ENCODE measurements around the gene VAC14.
"Not testable (repeated sequence)": the region's sequence is repeated elsewhere in the genome, so short reads cannot be mapped to it uniquely, and the experiment has no call there.

Gene VAC14

DNA sequence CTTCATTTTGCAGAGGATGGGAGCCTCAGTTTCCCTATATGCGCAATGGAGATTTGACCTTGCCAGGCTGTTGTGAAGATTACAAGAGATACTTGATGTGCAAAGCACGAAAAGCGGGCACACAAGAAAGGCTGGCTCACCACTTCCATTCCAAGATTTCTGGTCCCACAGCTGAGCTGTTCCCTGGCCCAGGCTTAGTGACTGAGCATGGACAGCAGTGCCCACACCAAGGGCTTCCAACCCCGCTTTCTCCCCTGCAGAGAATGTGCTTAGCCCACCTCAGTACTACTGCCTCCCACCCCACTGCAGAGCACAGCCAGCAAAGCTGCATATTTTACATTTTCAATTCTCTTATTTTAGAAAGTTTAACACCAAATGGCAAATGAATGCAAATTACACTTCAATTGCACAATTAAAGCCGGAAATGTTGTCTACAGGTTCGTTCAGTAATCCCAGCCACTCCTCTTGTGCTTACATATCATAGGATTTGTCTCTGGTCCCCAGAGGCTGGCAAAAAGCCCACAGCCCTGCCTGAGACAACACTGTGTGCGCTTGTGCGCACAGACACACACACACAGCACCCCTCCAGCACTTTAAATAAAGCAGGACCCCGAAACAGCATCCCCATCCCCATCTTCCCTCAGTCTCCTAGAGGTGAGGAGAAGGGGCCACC lies 51.8 kb downstream of the VAC14 start:
- Mint-ChIP-seq H3K36me3 (ENCODE audit: low read depth) (peaks cover 2% of the 10 kb centered on the region), H3K9me3 (no peaks in the 10 kb centered on the region), H3K27ac (peak overlapping the region; percentile 27), H3K27me3 (ENCODE audit: low read depth) (no peaks in the 10 kb centered on the region), H3K4me3 (no peak overlapping the region), H3K4me1 (ENCODE audit: low read depth) (peaks cover 20% of the 10 kb centered on the region)
- no peak for DNase-seq (ENCODE audit: low spot score)

DNA sequence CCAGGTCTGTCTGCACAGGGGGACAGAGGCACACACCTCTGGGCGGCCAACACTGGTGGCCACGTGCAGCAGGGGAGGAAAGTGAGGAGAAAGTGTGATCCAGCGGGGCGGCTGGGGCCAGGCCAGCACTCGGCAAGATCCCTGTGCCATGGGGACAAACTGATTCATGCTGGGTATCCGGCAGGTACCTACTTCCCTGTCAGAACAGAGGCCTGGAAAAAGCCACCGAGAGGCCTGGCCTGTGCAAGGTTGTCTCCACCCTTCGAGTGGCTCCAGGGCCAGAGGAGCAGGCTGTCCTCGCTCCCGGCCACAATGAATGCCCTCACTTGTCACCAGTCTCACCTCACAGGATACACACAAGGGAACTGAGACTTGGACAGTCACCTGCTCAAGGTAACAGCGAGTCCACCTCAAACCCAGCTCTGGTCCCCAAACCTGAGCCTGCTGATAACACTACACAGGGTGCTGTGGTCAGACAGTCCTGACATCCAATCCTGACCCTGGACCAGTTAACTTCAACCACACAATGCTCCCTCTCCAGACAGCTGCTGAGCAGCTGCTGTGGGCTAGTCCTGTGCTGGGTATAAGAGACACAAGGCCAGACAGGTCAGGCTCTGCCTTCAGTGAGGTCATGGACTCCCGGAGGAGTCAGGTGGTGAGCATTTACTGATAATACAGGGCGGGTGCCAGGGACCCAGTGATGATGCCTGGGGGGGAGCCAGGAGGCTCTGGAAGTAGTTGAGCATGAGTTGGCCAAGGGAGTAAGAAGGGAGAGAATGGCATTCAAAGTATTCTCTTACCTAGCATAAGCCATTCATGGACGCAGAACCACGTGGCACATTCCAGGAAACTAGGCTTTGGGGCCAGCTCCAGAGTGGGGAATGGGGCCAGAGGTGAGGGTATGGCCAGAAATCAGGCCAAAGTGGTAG lies 53.0 kb downstream of the VAC14 start:
- peaks cover 9% of the 10 kb centered on the region for H3K36me3 Mint-ChIP-seq (ENCODE audit: low read depth)
- peaks cover 20% of the 10 kb centered on the region for H3K4me1 Mint-ChIP-seq (ENCODE audit: low read depth)

DNA sequence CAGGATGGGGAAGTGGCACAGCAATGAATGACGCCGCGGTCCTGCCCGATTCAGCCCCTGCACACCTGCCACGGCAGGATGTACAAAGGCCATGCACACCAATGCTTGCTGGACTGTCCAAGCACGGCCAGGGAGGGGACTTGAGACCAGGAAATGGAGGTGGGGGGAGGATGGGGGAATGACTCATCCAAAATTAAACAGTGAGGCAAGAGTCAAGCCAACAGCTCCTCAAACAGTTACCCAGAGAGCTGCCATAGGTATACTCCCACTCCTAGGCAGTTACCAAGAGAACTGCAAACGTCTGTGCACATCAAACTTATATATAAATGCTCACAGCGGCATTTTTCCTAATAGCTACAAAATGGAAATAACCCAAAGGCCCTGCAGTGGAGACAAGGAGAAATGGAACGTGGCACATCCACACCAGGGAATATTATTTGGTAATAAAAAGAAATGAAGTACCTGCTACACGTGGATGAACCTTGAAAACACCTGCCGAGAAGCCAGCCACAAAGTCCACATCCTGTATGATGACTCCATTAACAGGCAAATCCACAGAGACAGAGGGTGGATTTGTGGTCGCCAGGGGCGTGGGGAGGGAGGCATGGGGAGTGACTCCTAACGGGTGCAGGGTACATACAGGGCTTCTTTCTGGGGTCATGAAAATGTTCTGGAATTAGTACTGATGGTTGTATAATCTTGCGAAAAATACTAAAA lies 54.1 kb downstream of the VAC14 start:
- Mint-ChIP-seq H3K9me3 (no peaks in the 10 kb centered on the region), H3K4me1 (ENCODE audit: low read depth) (peaks cover 20% of the 10 kb centered on the region), H3K4me3 (peak overlapping the region; percentile 34)

More for the DNA sequence above, 53.0 kb downstream of the VAC14 start:
- H3K27ac Mint-ChIP-seq: peak overlapping the region; percentile 72
- no peaks in the 10 kb centered on the region for H3K27me3 Mint-ChIP-seq (ENCODE audit: low read depth)
- H3K9me3 Mint-ChIP-seq: no peaks in the 10 kb centered on the region
- H3K4me3 Mint-ChIP-seq: no peak overlapping the region
- no peak for DNase-seq (ENCODE audit: low spot score)

DNA sequence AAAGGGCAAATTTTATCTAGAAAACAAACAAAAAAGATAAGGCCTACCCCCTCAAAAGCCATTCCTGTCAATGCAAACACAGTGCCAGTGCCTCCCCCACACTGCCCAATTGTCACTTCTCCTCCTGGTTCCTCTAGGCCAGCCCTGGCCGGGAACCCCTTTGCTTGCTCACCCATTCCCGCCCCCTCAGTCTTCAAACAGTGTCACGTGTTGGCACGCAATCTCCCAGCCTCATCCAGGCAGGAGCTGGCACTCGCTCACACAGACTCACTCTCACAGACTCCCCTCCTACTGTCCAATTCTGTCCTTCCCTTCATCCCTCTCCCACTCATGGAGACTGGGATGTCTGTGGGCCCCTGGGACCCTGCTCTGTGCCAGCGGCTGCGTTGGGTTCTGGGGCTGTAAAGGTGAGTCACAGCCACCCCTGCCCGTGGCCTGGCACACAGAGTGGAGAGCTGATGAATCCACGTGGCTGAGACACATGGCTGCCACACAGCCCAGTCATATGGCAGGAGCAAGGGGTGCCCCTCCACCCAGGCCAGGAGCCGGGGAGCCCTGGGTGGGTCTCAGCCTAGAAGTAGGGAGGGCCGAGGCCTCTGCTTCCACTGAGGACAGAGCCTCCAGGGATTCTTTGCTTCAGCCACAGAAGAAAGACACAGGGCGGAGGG lies 54.8 kb downstream of the VAC14 start:
- peaks cover 25% of the 10 kb centered on the region for H3K4me1 Mint-ChIP-seq (ENCODE audit: low read depth)
- no peaks in the 10 kb centered on the region for H3K27me3 Mint-ChIP-seq (ENCODE audit: low read depth)
- H3K9me3 Mint-ChIP-seq: no peaks in the 10 kb centered on the region
- H3K27ac Mint-ChIP-seq: peak overlapping the region; percentile 72
- H3K4me3 Mint-ChIP-seq: peak overlapping the region; percentile 34
- DNase-seq (ENCODE audit: low spot score): no peak
- H3K36me3 Mint-ChIP-seq (ENCODE audit: low read depth): peaks cover 17% of the 10 kb centered on the region

More for the DNA sequence above, 54.1 kb downstream of the VAC14 start:
- Mint-ChIP-seq H3K36me3 (ENCODE audit: low read depth) (peaks cover 13% of the 10 kb centered on the region), H3K27me3 (ENCODE audit: low read depth) (no peaks in the 10 kb centered on the region), H3K27ac (peak overlapping the region; percentile 72)
- DNase-seq (ENCODE audit: low spot score): no peak

DNA sequence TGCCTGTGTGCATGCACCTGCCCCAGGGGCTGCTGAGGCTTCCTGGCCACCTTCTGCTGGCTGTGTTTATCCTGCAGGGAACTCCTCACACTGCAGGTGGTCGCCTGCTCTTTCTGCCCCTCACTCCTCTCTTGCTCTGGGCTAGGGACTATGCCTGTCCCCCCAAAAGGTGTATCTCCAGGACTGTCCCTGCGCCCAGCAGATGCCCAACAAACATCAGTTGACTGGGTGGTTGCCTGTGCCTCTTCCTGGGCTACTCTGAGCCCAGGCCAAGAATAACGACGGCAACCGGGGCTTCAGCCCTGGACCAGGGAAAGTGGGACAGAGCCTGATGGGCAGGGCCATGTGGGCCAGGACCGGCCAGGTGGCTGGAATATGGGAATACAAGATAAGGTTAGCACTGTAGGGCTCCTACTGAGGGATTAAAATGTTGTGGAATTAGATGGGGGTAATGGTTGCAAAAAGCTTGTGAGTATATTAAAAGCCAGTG lies 55.4 kb downstream of the VAC14 start:
- H3K9me3 Mint-ChIP-seq: no peaks in the 10 kb centered on the region
- no peak for DNase-seq (ENCODE audit: low spot score)
- H3K27me3 Mint-ChIP-seq (ENCODE audit: low read depth): no peaks in the 10 kb centered on the region
- no peak overlapping the region for H3K27ac Mint-ChIP-seq
- H3K36me3 Mint-ChIP-seq (ENCODE audit: low read depth): peaks cover 19% of the 10 kb centered on the region
- H3K4me3 Mint-ChIP-seq: no peak overlapping the region
- peaks cover 30% of the 10 kb centered on the region for H3K4me1 Mint-ChIP-seq (ENCODE audit: low read depth)

DNA sequence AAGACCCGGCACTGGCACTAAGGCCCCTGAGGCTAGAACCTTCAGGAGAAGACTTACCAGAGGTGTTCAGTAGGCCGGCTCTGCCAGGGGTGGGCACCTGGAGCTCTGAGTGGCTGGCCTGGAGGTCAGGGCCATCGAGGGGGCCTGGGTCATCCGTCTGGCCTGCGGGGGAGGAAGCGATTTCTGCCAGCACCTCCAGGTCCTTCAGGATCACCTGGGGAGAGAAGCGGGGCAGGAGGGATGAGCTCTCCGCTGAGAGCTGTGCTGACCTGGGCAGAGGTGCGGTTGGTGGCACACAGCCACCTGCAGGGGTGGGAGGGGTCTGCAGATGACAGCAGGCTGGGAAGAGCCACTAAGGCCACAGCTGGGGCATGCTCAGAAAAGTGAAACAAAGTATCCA lies 56.6 kb downstream of the VAC14 start:
- H3K27me3 Mint-ChIP-seq (ENCODE audit: low read depth): no peaks in the 10 kb centered on the region
- no peak overlapping the region for H3K4me3 Mint-ChIP-seq
- H3K4me1 Mint-ChIP-seq (ENCODE audit: low read depth): peaks cover 27% of the 10 kb centered on the region
- DNase-seq (ENCODE audit: low spot score): no peak
- H3K9me3 Mint-ChIP-seq: no peaks in the 10 kb centered on the region
- peaks cover 19% of the 10 kb centered on the region for H3K36me3 Mint-ChIP-seq (ENCODE audit: low read depth)
- no peak overlapping the region for H3K27ac Mint-ChIP-seq

DNA sequence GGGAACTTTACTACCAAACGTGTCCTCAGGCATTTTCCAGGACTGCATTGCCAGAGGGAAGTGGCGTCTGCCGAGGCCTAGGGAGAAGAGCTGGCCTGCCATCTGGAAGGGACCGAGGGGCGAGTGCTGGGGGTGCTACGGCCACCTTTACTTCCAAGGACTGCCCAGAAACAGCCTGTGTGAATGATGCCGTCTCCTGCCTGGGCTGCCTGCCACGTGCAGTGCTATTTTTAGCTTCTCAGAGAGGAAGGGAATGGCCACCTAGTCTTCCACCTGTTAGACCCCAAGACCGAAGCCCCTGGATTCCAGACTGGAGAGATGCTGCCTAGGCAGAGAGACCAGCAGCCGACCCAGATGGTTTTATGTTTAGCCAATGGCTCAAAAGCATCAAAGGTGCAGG lies 57.2 kb downstream of the VAC14 start:
- Mint-ChIP-seq H3K9me3 (no peaks in the 10 kb centered on the region), H3K27ac (no peak overlapping the region), H3K27me3 (ENCODE audit: low read depth) (no peaks in the 10 kb centered on the region), H3K4me3 (no peak overlapping the region), H3K36me3 (ENCODE audit: low read depth) (peaks cover 21% of the 10 kb centered on the region), H3K4me1 (ENCODE audit: low read depth) (peaks cover 31% of the 10 kb centered on the region)
- DNase-seq (ENCODE audit: low spot score): no peak

DNA sequence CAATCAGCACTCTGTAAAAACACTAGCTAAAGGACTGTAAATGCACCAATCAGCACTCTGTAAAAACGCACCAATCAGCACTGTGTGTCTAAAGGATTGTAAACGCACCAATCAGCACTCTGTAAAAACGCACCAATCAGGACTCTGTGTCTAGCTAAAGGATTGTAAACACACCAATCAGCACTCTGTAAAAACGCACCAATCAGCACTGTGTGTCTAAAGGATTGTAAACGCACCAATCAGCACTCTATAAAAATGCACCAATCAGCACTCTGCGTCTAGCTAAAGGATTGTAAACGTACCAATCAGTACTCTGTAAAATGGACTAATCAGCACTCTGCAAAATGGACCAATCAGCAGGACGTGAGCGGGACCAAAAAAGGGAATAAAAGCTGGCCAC lies 58.0 kb downstream of the VAC14 start:
- DNase-seq (ENCODE audit: low spot score): not testable (repeated sequence)

DNA sequence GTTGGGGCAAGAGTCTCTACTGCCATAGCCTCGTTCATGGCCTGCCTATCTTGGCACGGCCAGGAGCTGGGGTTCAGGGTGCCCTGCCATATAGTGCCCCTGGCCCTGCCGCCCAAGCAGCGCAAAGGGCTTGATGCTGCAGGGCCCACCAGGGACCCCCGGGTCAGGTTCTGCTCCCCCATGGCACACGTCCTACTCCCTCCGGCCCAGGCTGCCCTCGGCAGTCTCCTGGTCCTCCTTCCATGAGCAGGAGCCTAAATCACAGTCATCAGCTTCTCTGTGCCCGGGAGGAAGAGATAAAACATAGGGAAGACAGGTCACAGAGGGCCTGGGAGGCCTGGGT lies 59.2 kb downstream of the VAC14 start:
- Mint-ChIP-seq H3K4me3 (no peak overlapping the region), H3K9me3 (no peaks in the 10 kb centered on the region), H3K4me1 (ENCODE audit: low read depth) (peaks cover 38% of the 10 kb centered on the region), H3K27ac (no peak overlapping the region), H3K27me3 (ENCODE audit: low read depth) (no peaks in the 10 kb centered on the region), H3K36me3 (ENCODE audit: low read depth) (peaks cover 23% of the 10 kb centered on the region)
- no peak for DNase-seq (ENCODE audit: low spot score)

More for the DNA sequence above, 58.0 kb downstream of the VAC14 start:
- Mint-ChIP-seq H3K36me3 (ENCODE audit: low read depth) (peaks cover 21% of the 10 kb centered on the region), H3K4me1 (ENCODE audit: low read depth) (peaks cover 39% of the 10 kb centered on the region)
- not testable (repeated sequence) for H3K27me3 Mint-ChIP-seq (ENCODE audit: low read depth); H3K9me3 Mint-ChIP-seq; H3K27ac Mint-ChIP-seq; H3K4me3 Mint-ChIP-seq

DNA sequence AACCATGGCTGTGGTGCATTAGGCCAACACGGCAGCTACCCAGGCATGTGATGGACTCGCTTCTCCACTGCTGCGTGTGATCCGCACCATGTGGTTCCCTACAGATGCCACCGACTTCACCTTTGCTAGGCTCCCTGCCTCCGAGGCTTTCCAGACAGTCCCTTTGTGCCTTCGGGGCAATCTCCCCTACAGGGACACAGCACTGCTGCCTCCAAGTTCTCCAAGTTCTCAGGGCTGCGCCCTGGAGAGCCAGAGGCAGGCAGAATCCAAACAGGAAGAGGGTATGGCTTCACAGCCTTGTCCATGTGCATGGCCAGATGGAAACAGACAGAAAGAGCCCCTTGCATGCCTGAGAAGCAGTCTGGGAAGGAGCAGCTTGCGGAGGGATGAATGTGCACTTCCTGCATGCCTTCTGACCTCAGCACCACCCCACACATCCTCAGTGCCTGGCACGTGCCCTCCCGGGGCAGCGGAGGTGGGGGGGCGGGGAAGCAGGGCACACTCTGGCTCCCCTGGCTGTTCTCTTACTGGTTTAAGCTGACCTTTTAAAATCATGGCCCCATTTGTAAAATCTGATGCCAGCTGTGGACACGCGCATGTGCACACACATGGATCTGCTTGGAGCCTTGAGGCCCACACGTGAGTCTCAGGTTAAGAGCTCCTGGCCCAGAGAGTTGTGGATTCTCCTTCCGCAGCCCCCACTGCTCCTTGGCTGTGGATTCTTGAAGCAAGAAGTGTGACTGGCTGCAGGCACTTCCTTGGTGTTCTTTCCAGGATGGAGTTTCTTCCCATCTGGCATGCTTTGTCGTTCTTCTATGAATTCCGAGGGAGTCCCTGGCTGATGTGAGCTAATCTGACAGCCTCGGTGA lies 59.8 kb downstream of the VAC14 start:
- Mint-ChIP-seq H3K9me3 (no peaks in the 10 kb centered on the region), H3K4me1 (ENCODE audit: low read depth) (peaks cover 34% of the 10 kb centered on the region), H3K4me3 (no peak overlapping the region), H3K27ac (peak overlapping the region; percentile 57), H3K36me3 (ENCODE audit: low read depth) (peaks cover 23% of the 10 kb centered on the region), H3K27me3 (ENCODE audit: low read depth) (no peaks in the 10 kb centered on the region)
- DNase-seq (ENCODE audit: low spot score): no peak

DNA sequence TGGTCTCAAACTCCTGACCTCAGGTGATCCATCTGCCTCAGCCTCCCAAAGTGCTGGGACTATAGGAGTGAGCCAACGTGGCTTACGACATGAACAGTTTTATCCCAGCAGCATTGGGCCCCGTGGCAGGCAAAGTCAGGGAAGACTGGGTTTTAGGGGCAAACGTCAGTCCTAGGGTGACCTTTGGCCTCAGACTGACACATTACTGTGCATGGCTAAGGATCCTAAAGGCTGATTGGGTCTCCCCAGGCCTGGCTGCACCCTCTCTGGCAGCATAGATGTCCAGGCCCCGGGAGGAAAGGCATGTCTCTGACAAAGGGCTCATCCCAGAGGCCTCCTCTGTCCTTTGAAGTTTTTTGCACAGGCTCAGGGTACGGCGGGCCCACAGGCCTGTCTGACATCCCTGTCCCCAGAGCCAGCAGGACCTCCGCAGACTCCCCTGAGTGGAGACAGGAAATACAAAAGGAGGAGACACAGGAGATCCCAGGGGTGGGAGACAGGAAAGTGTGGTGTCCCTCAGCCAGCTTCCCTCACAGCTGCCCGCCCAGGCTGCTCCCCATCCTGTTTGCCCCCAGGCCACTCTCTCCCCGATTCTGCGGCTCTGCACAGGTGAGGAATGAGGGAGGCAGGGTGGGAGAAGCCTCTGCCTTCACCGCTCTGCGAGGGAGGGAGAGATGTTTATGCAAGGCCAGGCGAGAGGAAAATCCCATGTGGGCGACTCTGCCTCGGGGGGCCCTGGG lies 60.6 kb downstream of the VAC14 start:
- Mint-ChIP-seq H3K9me3 (no peaks in the 10 kb centered on the region), H3K4me3 (no peak overlapping the region), H3K36me3 (ENCODE audit: low read depth) (peaks cover 23% of the 10 kb centered on the region), H3K27me3 (ENCODE audit: low read depth) (no peaks in the 10 kb centered on the region), H3K27ac (peak overlapping the region; percentile 45), H3K4me1 (ENCODE audit: low read depth) (peaks cover 33% of the 10 kb centered on the region)
- DNase-seq (ENCODE audit: low spot score): no peak

DNA sequence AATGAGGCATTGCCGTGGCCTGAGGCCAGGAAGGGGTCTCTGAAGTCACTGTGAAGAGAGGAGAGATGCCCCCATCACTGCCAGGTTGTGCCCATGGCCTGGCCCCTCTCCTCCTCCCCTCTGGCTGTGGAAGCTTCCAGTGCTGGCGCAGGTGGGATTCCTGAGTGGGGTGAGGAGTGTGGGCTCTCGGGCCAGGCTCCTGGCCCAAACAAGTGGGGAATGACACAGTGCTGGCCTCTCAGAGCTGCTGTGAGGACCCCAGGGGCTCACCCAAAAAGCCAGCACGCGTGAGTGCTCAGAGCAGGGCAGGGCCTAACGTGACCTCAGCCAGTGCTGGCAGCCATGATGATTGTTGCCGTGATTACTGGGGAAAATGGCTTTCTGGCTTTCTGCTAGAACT lies 61.6 kb downstream of the VAC14 start:
- Mint-ChIP-seq H3K27ac (peak overlapping the region; percentile 99), H3K4me3 (no peak overlapping the region), H3K4me1 (ENCODE audit: low read depth) (peaks cover 37% of the 10 kb centered on the region), H3K27me3 (ENCODE audit: low read depth) (no peaks in the 10 kb centered on the region), H3K36me3 (ENCODE audit: low read depth) (peaks cover 23% of the 10 kb centered on the region), H3K9me3 (no peaks in the 10 kb centered on the region)
- no peak for DNase-seq (ENCODE audit: low spot score)

Measured in T-helper 2 cell treated with Interferon-gamma antibody and Interleukin-4, amounts not matched to agents 5 μg/mL and 100 μg/mL, for 36 hours (primary cell).